ENCODE data around the gene STX5.
A peak's percentile ranks its signal among the peaks of the same experiment; 100 is the strongest.

The STX5 gene

DNA sequence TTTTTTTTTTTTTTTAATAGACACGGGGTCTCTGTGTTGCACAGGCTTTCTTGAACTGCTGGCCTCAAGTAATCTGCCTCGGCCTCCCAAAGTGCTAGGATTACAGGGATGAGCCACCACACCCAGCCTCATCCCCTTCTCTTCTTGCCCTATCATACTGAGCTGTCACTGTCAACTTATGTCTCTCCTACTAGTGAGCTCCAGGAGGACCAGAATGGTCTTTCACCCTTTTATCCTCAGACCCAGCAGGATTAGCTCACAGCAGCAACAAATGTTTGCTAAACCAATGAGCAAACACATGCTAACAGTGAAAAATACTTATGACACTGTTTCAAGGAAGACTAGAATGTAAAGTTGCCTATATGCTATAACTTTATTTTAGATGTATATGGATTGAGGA lies 20.2 kb downstream of the STX5 start:
- Histone ChIP-seq H3K4me3 (no peak overlapping the region), H3K27ac (no peak overlapping the region)
- TF ChIP-seq, protein P1, sequence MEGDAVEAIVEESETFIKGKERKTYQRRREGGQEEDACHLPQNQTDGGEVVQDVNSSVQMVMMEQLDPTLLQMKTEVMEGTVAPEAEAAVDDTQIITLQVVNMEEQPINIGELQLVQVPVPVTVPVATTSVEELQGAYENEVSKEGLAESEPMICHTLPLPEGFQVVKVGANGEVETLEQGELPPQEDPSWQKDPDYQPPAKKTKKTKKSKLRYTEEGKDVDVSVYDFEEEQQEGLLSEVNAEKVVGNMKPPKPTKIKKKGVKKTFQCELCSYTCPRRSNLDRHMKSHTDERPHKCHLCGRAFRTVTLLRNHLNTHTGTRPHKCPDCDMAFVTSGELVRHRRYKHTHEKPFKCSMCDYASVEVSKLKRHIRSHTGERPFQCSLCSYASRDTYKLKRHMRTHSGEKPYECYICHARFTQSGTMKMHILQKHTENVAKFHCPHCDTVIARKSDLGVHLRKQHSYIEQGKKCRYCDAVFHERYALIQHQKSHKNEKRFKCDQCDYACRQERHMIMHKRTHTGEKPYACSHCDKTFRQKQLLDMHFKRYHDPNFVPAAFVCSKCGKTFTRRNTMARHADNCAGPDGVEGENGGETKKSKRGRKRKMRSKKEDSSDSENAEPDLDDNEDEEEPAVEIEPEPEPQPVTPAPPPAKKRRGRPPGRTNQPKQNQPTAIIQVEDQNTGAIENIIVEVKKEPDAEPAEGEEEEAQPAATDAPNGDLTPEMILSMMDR (IDR thresholded peaks at IDR 0.05) = no peak
- DNase-seq (ENCODE audit: low spot score) = no peak

DNA sequence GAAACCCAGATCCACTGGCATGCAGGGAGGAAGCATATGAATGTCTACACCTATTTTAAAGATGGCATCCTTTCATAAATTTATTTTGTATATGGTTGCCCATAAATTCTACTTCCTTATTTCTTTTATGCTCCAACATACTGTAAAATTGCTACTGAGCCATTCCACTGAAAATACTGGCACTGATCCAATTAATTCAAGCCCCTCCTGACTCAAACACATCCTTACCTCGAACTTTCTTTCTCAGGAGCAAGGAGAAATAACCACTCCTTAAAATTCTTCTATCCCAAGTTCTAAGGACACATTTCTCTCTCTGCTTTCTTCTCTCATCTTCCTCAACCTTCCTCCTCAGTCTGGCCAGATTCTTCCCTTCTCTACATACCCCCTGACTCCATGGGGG lies 21.1 kb downstream of the STX5 start:
- TF ChIP-seq, protein P1 (IDR thresholded peaks at IDR 0.05) = no peak
- Histone ChIP-seq H3K27ac (no peak overlapping the region), H3K4me3 (no peak overlapping the region)
- DNase-seq (ENCODE audit: low spot score) = no peak

GRCh38 chr11:62806611-62807121 lies 25.2 kb downstream of the STX5 start:
- DNase-seq (ENCODE audit: low spot score) = no peak
- peak overlapping the region; percentile 85 to 95 for H3K27ac ChIP-seq
- TF ChIP-seq, protein P1 (IDR thresholded peaks at IDR 0.05) = no peak
- H3K4me3 ChIP-seq = no peak overlapping the region

DNA sequence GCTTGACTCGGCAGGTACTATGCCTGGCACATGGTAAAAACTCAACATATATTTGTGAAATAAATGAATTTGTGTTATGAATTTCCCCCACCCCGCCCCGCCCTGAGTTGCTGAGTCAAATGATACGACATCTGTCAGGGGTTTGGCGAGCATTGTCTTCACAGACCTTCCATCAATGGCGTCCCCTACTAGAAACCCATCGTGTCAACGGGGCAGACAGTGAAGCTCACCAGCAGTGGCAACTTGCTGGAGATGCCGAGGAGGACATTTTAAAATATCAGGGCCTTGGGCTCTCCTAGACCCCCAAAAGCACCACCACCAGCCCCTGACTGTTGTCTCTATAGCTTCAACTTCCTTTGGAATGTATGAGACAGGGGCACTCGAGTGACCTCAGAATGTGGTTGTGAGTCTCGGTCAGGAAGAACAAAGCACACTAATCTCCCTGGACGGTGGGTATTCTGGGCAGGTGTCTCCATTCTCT lies 25.9 kb downstream of the STX5 start:
- peak overlapping the region; percentile 88 for H3K4me3 ChIP-seq
- TF ChIP-seq, protein P1 (IDR thresholded peaks at IDR 0.05) = no peak
- peak overlapping the region; percentile 85 to 95 for H3K27ac ChIP-seq
- no peak for DNase-seq (ENCODE audit: low spot score)

GRCh38 chr11:62805076-62805892 lies 26.6 kb downstream of the STX5 start, which contains the start of gene NXF1:
NXF1 (minus strand) TSS chr11:62805440; CDS start chr11:62805356, 84 bp downstream.
- peak within 1 kb of the TSS; percentile 88 for H3K4me3 ChIP-seq
- peak; percentile 95 for DNase-seq (ENCODE audit: low spot score)
- TF ChIP-seq, protein P1 (IDR thresholded peaks at IDR 0.05) = no peak
- peak within 1 kb of the TSS; percentile 85 to 95 for H3K27ac ChIP-seq

- DNase-seq (ENCODE audit: low spot score) = no peak
- peak overlapping the region; percentile 88 for H3K4me3 ChIP-seq
These were observed 27.4 kb downstream of the STX5 start for GRCh38 chr11:62804310-62805075.

More at GRCh38 chr11:62804310-62805075, 27.4 kb downstream of the STX5 start:
- H3K27ac ChIP-seq = peak overlapping the region; percentile 85 to 95
- TF ChIP-seq, protein P1 (IDR thresholded peaks at IDR 0.05) = no peak
